Measurements from ENCODE around the gene PRMT9. TPM values are rescaled to one million over a fixed set of nuclear protein-coding genes. Genes with fewer than 3 reads are reported as not detected.

PRMT9 gene
- total RNA-seq = 10 to 100 TPM in 1 of 2 donors, 1 to 10 TPM in 1; 8.0 to 23.9 TPM
- polyA plus RNA-seq = 1 to 10 TPM; 4.1 to 5.3 TPM
- long read RNA-seq, donor 1, partial matches to known transcripts = 6 of 9 reads
- long read RNA-seq, donor 1, other reads (novel, unspliced or antisense) = 0 of 9 reads
- long read RNA-seq, donor 2 = 0 reads
- long read RNA-seq, donor 3, partial matches to known transcripts = 0 of 2 reads
- long read RNA-seq, donor 3, other reads (novel, unspliced or antisense) = 0 of 2 reads
- long read RNA-seq, donor 4 = 0 reads
- long read RNA-seq, donor 5, partial matches to known transcripts = 11 of 15 reads
- long read RNA-seq, donor 5, other reads (novel, unspliced or antisense) = 0 of 15 reads

DNA sequence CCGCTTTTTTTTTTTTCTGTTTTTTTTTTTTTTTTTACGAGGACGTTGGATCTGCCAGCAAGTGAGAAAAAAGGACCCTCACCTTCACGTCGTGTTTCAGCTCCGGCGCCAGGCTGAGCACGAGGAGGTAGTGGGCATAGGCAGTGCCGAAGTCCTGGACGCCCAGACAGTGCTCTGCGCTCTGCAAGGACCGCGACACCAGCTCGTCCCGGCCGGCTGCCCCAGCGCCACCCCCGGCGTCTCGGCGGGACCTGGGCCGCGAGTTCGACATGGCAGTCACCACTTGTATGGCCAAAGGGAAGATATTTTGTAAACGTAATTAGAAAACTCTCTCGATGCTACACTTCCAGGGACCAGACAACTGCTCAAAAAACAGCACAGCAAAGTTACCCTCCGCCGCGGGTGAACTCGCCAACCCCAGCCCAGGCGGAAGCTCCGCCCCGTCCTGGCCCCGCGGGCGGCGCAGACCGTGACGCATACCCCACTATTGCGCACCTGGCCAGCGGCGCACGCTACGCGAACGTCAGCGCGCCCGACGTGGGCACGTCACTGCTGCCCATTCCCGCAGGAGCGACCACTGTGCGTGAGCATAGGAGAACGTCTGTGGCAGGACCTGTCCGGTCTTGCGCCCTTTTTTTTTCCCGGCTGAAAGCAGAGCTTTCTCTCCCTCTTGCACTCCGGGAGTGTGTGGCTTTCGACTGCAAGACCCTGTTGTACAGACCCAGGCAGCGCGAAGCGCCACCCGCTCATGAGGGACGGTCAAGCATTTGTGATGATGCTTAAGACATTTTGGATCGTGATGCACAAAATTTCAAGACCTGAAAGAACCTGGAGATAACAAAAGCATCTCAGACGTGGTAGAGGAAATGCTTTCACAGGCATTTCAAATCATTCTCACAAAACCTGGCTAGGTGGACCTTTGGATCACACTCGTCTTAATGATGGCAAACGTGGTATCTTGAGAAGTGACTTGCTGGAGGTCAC is at the start of gene PRMT9:
Gene PRMT9 (minus strand): TSS at position 447 of the 984 bp plus-strand sequence. CDS start 176 bp downstream, at position 271.
- H3K4me3 ChIP-seq = peak within 1 kb of the TSS; percentile 53
- H3K36me3 ChIP-seq (ENCODE audit: control insufficient read depth in 4 of 4, insufficient read depth in 4 of 4, low read length in 4 of 4) = peaks cover 0 to 9% (median 5%) of the 10 kb centered on the region in 4 donors
- DNase-seq = peak; percentile 93 to 97 (median 94)
- 0 to 1% methylated on average over 68 to 69 of the region's 69 CpGs for WGBS, 2 donors
- H3K9ac ChIP-seq (ENCODE audit: insufficient read depth in 1 of 2, low read length in 2 of 2) = peak within 1 kb of the TSS; percentile 86 to 90
- H3K9me3 ChIP-seq (ENCODE audit: control insufficient read depth in 4 of 4, insufficient read depth in 3 of 4, low read length in 3 of 4) = no peaks in the 10 kb centered on the region
- H3K4me1 ChIP-seq (ENCODE audit: control insufficient read depth in 5 of 5, insufficient read depth in 5 of 5, low read length in 5 of 5) = peaks cover 0 to 14% (median 5%) of the 10 kb centered on the region in 5 donors
- H3K27me3 ChIP-seq (ENCODE audit: control insufficient read depth in 3 of 3, insufficient read depth in 3 of 3, low read length in 2 of 3) = no peaks in the 10 kb centered on the region
- peak within 1 kb of the TSS; percentile 86 to 93 for H3K27ac ChIP-seq (ENCODE audit: low read depth in 1 of 2, low read length in 1 of 2)
- peak; percentile 100 for ATAC-seq (ENCODE audit: insufficient read depth, low FRiP score)
- TF ChIP-seq CTCF (IDR thresholded peaks at IDR 0.05; ENCODE audit: control extremely low read depth, extremely low read depth) = no peak

DNA sequence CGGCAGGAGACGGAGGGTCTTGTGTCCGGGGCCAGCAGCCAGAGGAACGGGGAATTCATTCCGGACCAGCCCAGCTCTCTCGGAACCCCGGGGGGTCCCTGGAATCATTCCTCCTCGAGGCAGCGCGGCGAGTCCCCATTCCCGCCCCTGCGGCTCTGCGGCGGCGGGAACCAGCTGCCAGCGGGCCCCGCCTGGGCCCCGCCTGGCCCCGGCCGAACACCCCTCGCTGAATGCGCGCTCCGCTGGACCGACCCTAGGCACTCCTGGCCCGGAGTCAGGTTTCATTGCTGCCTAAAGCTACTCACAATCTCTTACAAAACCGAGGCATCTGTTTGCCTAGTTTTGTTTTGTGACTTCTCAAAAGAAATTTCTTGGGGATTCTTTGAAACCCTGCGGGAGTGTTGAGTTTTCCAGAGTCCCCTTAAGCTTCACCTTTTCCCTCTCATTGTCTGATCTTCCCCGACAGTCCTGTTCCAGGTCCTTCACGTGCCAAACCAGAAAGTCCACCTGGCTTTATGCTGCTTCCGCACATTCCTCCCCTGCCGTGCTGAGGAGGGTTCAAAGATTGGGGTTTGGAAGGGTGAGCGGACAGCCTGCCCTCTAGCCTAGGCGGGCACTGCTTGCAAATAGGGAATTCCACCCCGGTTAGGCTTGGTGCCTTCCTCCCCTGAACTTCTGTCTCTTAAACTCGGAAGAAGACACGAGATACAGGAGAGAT is 48.7 kb upstream of the PRMT9 start:
- Histone ChIP-seq H3K36me3 (ENCODE audit: control insufficient read depth in 4 of 4, insufficient read depth in 4 of 4, low read length in 4 of 4) (no peaks in the 10 kb centered on the region), H3K4me3 (peak overlapping the region; percentile 91), H3K9ac (ENCODE audit: insufficient read depth in 1 of 2, low read length in 2 of 2) (peak overlapping the region; percentile 76 to 94), H3K27me3 (ENCODE audit: control insufficient read depth in 3 of 3, insufficient read depth in 3 of 3, low read length in 2 of 3) (no peaks in the 10 kb centered on the region), H3K9me3 (ENCODE audit: control insufficient read depth in 4 of 4, insufficient read depth in 3 of 4, low read length in 3 of 4) (no peaks in the 10 kb centered on the region), H3K4me1 (ENCODE audit: control insufficient read depth in 5 of 5, insufficient read depth in 5 of 5, low read length in 5 of 5) (peaks cover 0 to 21% (median 15%) of the 10 kb centered on the region in 5 donors), H3K27ac (ENCODE audit: low read depth in 1 of 2, low read length in 1 of 2) (peak overlapping the region; percentile 71 to 89)
- 1% methylated on average over 38 of the region's 38 CpGs for WGBS, 2 donors
- TF ChIP-seq CTCF (IDR thresholded peaks at IDR 0.05; ENCODE audit: control extremely low read depth, extremely low read depth) = no peak
- ATAC-seq (ENCODE audit: insufficient read depth, low FRiP score) (peak; percentile 54), DNase-seq (peak; percentile 78 to 83 (median 81))

DNA sequence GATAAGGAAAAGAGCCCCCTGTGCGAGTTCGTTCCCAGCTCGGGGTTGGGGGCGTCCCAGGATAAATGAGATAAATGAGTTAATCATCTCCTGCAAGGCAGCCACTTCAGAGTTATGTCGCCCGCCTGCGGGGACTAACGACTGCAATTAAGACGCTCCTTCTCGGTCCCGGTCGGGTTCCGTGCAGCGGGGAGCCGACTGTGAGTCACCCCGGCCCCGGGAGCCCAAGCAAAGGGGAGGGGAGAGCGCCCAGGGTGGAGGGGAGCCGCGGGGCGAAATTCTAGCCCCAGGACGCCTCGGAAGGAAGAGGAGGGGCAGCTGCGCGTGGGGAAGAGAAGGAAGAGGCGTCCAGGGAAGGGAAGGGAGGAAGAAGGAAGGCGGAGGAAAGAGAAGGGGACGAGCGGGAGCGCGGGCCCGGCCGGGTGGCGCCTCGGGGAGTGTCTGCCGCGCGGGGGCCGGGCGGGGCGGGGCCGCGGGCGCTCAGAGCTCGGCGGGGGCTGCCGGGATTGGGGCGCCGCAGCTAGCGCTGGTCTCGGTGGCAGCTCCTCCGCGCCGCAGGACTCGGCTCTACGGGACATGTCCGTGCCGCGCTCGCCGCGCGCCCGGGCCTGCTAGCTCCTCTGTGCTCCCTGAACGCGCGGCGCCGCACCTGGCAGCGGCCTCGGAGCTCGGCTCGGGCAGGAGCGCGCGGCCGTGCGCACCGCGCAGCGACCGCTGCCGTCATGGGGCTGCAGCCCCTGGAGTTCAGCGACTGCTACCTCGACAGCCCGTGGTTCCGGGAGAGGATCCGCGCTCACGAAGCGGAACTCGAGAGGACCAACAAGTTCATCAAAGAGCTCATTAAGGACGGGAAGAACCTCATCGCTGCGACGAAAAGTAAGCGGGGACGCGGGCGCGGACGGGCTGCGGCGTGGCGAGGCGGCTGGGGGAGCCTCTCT is 47.9 kb upstream of the PRMT9 start, which contains the start of gene ARHGAP10:
Gene ARHGAP10 (plus strand): TSS at position 509 of the 938 bp plus-strand sequence. CDS start 214 bp downstream, at position 723.
- Histone ChIP-seq H3K27ac (ENCODE audit: low read depth in 1 of 2, low read length in 1 of 2) (peak within 1 kb of the TSS; percentile 71 to 89), H3K27me3 (ENCODE audit: control insufficient read depth in 3 of 3, insufficient read depth in 3 of 3, low read length in 2 of 3) (no peaks in the 10 kb centered on the region), H3K9ac (ENCODE audit: insufficient read depth in 1 of 2, low read length in 2 of 2) (peak within 1 kb of the TSS; percentile 76 to 94), H3K36me3 (ENCODE audit: control insufficient read depth in 4 of 4, insufficient read depth in 4 of 4, low read length in 4 of 4) (no peaks in the 10 kb centered on the region), H3K4me1 (ENCODE audit: control insufficient read depth in 5 of 5, insufficient read depth in 5 of 5, low read length in 5 of 5) (peaks cover 0 to 21% (median 11%) of the 10 kb centered on the region in 5 donors), H3K9me3 (ENCODE audit: control insufficient read depth in 4 of 4, insufficient read depth in 3 of 4, low read length in 3 of 4) (no peaks in the 10 kb centered on the region), H3K4me3 (peak within 1 kb of the TSS; percentile 91)
- WGBS, 2 donors = 1% methylated on average over 83 to 106 of the region's 106 CpGs
- no peak for TF ChIP-seq CTCF (IDR thresholded peaks at IDR 0.05; ENCODE audit: control extremely low read depth, extremely low read depth)
- ATAC-seq (ENCODE audit: insufficient read depth, low FRiP score) = peak; percentile 87
- DNase-seq = peak; percentile 82 to 89 (median 87)
